ENCODE measurements around the gene IL1RAPL2. TPM values are rescaled to one million over a fixed set of nuclear protein-coding genes. Genes with fewer than 3 reads are reported as not detected.

IL1RAPL2 gene
- total and polyA plus RNA-seq, 2 of the 8 experiments (the other 6 are each of a cell fraction or from before 2014, with no cell fraction given) = 0.20 to 1.3 TPM

DNA sequence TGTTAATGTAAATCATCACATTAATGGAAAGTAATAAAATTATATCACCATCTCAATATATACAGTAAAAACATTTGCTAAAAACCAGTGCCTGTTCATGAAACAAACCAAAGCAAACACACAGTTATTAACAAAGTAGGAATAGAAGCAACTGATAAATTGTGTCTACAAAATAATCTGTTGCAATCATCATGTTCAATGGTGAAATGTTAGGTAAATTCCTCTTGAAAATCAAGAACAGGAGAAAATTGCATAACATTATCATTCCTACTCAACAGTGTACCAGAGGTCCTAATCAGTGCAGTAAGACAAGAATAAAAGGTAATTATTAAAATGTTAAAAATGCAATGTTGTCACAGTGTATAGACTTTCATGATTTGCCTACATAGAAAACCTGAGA lies 402.2 kb downstream of the IL1RAPL2 start:
- H2AK5ac ChIP-seq (ENCODE audit: low read depth, low read length) = no peak overlapping the region
- H4K5ac ChIP-seq (ENCODE audit: insufficient read length, low read depth, low read length) = no peak overlapping the region
- H2BK5ac ChIP-seq (ENCODE audit: low read depth, low read length) = no peak overlapping the region
- no peak overlapping the region for H2BK20ac ChIP-seq (ENCODE audit: low read length)
- no peak for DNase-seq (ENCODE audit: low read depth in 1 of 2, low spot score in 2 of 2)
- no peaks in the 10 kb centered on the region for H3K79me2 ChIP-seq (ENCODE audit: control insufficient read depth in 1 of 2, insufficient read depth in 2 of 2, low read length in 2 of 2)
- FAIRE-seq = no peak
- no peaks in the 10 kb centered on the region for H4K20me1 ChIP-seq (replicated peaks in 1 of 2; ENCODE audit: control insufficient read depth in 1 of 2, insufficient read depth in 2 of 2, low read length in 2 of 2)
- POLR2A ChIA-PET (ENCODE audit: partially characterized antibody) = no interaction called here
- H3K9ac ChIP-seq (replicated peaks in 1 of 4; ENCODE audit: extremely low read depth in 1 of 4, low read depth in 3 of 4, low read length in 3 of 4) = no peak overlapping the region
- H3K27me3 ChIP-seq (replicated peaks in 1 of 4; ENCODE audit: control insufficient read depth in 3 of 4, extremely low read depth in 1 of 4, insufficient read depth in 3 of 4, low read length in 3 of 4) = no peaks in the 10 kb centered on the region
- no peak overlapping the region for H2BK15ac ChIP-seq (ENCODE audit: low read length)
- H3K27ac ChIP-seq (ENCODE audit: low read depth, low read length) = no peak overlapping the region
- no peaks in the 10 kb centered on the region for H3K23me2 ChIP-seq (ENCODE audit: low read depth, low read length)
- no peaks in the 10 kb centered on the region for H3K79me1 ChIP-seq (ENCODE audit: low read depth, low read length)
- no peak overlapping the region for H3K18ac ChIP-seq (ENCODE audit: extremely low read depth, low read length)
- H3K56ac ChIP-seq (replicated peaks; ENCODE audit: insufficient read length, low read depth, low read length) = no peak overlapping the region
- no peak overlapping the region for H3K23ac ChIP-seq (ENCODE audit: insufficient read length)
- no peak overlapping the region for H3K4me3 ChIP-seq (ENCODE audit: extremely low read depth in 1 of 4, insufficient read depth in 2 of 4, low read depth in 3 of 4, low read length in 4 of 4)
- no peak overlapping the region for H2BK12ac ChIP-seq (ENCODE audit: low read depth, low read length)
- H3K9me3 ChIP-seq (ENCODE audit: insufficient read depth in 2 of 2, low read depth in 1 of 2, low read length in 1 of 2) = no peaks in the 10 kb centered on the region
- H2AFZ ChIP-seq (ENCODE audit: low read length) = no peak overlapping the region
- TF ChIP-seq SP1 (IDR thresholded peaks at IDR 0.05; ENCODE audit: low read depth, low read length) = no peak
- no peak for TF ChIP-seq RNF2 (IDR thresholded peaks at IDR 0.05; ENCODE audit: borderline replicate concordance, low read depth, low read length, missing control alignments, poor library complexity, severe bottlenecking)
- TF ChIP-seq HDAC6 (IDR thresholded peaks at IDR 0.05; ENCODE audit: low read depth, low read length) = no peak
- TF ChIP-seq TCF12 (IDR thresholded peaks at IDR 0.05; ENCODE audit: low read depth, low read length) = no peak
- TF ChIP-seq CBX8 (IDR thresholded peaks at IDR 0.05; ENCODE audit: borderline replicate concordance, low read depth, low read length) = no peak
- TF ChIP-seq EZH2 (IDR thresholded peaks at IDR 0.05; ENCODE audit: low read depth, low read length, severe bottlenecking) = no peak
- no peak for TF ChIP-seq KDM1A (IDR thresholded peaks at IDR 0.05; ENCODE audit: borderline replicate concordance, low read length)
- no peak for TF ChIP-seq SP2 (IDR thresholded peaks at IDR 0.05; ENCODE audit: low read length)
- TF ChIP-seq ATF2 (IDR thresholded peaks at IDR 0.05; ENCODE audit: low read length) = no peak
- no peak for TF ChIP-seq SAP30 (IDR thresholded peaks at IDR 0.05; ENCODE audit: insufficient read depth, insufficient replicate concordance, low read length)
- no peak for TF ChIP-seq TAF7 (optimal IDR thresholded peaks at IDR 0.05; ENCODE audit: borderline replicate concordance, low read depth, low read length)
- TF ChIP-seq JUN (IDR thresholded peaks at IDR 0.05; ENCODE audit: low read depth, low read length) = no peak
- no peak for TF ChIP-seq GTF2F1 (IDR thresholded peaks at IDR 0.05; ENCODE audit: borderline replicate concordance, low read depth, low read length)
- H4K8ac ChIP-seq (ENCODE audit: extremely low read depth, insufficient read depth, low read length) = no peak overlapping the region
- no peak overlapping the region for H3K4me2 ChIP-seq (ENCODE audit: insufficient read depth in 1 of 2, low read depth in 2 of 2, low read length in 2 of 2)
- H4K91ac ChIP-seq (replicated peaks; ENCODE audit: insufficient read length, low read length) = no peak overlapping the region
- no peak overlapping the region for H3K14ac ChIP-seq (ENCODE audit: insufficient read length)
- H2BK120ac ChIP-seq (replicated peaks; ENCODE audit: low read depth, low read length) = no peak overlapping the region
- CTCF ChIA-PET (ENCODE audit: partially characterized antibody) = no interaction called here
- no peak overlapping the region for H3K4ac ChIP-seq (replicated peaks; ENCODE audit: insufficient read length, low read depth, low read length)
- no peaks in the 10 kb centered on the region for H3K4me1 ChIP-seq (replicated peaks in 1 of 4; ENCODE audit: control insufficient read depth in 3 of 4, insufficient read depth in 4 of 4, low read length in 3 of 4)
- no peaks in the 10 kb centered on the region for H3K36me3 ChIP-seq (ENCODE audit: control insufficient read depth in 2 of 4, insufficient read depth in 4 of 4, low read length in 3 of 4)

Data from H1 (cell line).